Measurements from ENCODE around the gene EIF5.

The EIF5 gene

DNA sequence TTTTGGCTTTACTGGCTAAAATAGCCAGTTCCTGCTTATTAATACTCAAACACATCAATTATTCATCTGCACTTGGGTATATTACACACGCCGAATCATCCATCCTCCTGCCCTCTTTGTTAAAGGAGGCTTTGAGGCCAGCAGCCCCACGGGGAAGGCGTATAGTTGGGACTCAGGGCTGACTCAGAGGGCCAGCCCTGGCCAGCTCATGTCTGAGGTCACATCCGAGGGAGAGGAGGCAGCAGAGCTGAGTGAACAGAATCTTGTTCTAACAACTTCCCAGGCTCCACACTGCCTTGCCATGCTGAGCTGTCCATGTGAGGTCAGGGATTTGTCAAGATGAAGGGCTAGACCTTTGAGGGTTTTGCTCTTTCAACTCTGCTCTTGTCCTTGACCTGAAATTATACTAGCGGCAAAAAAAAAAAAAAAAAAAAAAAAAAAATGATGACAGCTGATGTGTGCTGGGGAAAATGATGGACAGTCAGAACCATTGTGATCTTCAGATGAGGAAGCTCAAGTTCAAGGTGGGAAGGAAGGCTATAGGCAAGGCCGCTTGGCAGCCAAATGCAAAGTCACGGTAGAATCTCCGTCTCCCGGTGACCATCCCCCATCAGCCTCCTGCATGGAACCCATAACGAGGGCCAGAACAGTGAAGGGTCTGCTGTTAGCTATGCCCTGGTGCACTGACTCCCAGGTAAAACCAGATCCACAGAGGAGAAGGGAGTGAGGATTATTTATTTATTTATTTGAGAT lies 38.7 kb downstream of the EIF5 start:
- no peak for DNase-seq

DNA sequence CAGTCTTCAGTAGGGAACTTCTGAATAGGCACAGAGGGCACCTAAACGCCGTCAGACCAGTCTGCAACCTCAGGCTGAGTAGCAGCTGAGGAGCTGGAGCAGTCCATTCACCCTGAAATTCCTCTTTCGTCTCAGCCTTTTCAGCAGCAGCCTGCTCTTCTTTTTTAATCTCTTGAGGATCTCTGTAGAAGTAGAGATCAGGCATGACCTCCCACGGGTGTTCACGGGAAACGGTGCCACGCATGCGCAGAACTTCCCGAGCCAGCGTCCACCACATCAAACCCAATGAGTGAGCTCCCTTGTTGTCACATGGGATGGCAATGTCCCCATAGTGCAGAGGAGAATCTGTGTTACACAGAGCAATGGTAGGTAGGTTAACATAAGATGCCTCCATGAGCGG lies 40.1 kb downstream of the EIF5 start:
- no peak for DNase-seq

DNA sequence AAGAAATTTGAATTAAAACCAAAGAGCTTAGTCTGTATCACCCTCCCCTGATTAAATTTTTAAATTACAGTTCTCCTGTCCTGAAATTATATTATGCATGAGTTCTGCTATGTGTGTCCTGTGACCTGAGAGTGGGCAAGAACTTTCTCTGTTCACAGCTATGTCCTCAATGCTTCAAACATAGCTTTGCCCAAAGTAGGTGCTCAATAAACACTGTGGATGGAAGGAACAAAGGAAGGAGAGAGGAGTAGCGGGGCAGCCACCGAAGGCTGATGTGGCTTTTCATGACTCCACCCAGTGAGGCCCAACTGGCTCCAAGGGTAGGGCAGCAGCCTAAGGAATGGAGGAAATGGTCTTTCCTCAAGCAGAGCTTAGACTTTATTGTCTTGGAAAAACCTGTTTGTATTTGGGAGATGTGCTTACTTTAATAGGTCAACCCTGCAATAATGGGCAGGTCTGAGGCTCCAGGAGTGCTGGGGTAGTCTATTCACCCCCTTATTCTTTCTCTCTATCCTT lies 43.5 kb downstream of the EIF5 start:
- no peak for DNase-seq

DNA sequence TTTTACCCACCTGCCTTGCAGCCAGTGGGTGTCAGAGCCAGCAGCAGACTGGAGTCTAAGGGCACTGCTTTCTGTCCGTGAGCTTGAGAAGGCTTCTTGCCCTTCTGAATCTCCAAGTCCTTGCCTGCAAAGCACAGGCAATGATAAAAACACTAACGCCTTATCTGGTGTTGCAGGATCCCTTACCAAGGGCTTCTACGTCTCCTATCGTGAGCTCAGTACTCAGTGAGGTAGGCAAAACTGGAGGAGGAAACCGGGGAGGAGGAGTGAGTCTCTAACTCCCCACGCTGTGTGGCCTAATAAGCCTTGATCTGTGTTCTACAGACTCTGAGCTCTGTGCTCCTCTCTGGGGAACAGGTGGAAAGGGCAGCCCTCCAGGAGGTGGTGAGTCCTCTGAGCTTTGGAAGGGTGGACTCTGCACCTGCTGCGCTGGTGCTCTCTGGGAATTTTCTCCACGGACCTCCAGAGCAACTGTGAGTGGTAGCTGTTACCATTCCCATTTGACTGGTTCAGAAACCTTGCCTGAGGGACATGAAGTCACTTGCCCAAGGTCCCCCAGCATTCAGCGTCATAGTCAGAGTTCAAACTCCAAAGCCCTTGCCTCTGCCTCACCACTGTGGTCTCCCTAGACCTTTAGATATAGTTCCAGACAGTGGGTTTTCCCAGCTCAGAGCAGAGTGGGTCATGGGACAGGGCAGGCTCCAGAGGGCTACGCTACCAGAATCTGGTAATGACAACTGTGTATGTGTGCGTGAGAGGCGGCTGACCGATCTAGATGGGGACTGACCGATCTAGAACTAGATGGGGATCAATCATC lies 44.2 kb downstream of the EIF5 start:
- no peak for DNase-seq

DNA sequence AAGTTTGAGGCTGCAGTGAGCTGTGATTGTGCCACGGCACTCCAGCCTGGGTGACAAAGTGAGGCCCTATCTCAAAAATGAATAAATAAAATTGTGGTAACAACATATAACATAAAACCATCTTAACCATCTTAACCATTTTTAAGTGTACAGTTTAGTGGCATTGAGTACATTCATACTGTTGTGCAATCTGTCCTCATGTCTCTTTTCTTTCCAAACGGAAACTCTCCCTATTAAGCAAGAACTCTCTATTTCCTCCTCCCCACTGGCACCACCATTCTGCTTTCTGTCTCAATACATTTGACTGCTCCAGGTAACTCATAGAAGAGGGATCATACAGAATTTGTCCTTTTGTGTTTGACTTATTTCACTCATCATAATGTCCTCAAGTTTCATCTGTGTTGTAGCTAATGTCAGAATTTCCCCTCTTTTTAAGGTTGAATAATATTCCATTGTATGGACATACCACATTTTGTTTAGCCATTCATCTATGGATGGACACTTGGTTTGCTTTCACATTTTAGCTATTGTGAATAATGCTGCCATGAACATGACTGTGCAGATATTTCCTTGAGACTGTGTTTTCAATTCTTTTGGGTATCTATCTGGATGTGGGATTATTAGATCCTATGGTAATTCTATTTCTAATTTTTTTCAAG lies 46.8 kb downstream of the EIF5 start:
- DNase-seq: no peak

DNA sequence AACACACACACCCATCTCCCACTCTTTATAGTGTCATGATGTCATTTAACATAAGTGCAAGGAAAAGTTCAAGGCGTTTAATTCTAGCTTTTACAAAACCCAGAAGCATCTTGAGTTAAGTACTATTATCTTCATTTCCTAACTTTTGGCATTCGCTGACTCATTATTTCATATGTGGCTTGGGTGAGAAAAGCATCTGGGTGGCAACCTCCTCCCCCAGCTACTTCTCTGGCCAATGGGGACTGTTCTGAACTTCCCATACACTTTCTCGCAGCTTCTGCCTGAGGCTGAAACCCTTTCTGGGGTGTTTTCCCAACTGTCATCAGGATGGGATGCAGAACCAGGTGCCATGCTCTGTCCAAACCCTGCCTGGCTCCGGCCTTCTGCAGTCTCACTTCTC lies 48.3 kb downstream of the EIF5 start:
- no peak for DNase-seq

DNA sequence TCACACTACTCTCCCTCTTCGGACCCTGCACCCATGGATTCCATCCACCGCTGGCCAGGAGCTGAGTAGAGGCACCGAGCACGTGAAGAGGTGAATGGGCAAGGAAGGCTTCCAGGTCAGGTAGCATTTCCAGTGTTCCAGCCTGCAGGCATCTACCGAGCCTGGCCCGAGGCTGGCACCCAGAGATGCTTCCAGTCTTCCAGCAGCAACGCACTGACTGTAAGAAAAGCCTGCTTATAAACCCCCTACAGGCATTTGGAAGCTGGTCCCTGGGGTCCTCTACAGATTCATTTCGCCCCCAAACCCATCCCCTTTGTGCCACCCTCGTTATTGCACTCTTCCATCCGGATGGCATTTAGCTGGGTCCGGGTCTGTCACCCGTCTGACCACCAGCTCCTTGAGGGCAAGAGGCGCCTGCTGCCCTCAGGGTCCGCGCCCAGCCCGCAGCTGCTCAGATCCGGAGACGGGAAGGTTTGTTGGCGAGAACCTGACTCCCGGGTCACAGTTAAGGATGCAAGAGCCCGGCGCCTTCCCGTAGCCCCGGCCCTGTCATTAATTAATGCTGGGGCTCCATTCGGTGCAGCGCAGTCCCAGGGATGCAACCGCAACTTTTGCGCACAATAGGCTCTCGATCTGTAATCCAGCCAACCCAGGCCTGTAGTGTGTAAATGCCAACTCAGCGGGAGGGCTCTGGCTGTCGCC lies 50.6 kb downstream of the EIF5 start:
- no peak for DNase-seq

DNA sequence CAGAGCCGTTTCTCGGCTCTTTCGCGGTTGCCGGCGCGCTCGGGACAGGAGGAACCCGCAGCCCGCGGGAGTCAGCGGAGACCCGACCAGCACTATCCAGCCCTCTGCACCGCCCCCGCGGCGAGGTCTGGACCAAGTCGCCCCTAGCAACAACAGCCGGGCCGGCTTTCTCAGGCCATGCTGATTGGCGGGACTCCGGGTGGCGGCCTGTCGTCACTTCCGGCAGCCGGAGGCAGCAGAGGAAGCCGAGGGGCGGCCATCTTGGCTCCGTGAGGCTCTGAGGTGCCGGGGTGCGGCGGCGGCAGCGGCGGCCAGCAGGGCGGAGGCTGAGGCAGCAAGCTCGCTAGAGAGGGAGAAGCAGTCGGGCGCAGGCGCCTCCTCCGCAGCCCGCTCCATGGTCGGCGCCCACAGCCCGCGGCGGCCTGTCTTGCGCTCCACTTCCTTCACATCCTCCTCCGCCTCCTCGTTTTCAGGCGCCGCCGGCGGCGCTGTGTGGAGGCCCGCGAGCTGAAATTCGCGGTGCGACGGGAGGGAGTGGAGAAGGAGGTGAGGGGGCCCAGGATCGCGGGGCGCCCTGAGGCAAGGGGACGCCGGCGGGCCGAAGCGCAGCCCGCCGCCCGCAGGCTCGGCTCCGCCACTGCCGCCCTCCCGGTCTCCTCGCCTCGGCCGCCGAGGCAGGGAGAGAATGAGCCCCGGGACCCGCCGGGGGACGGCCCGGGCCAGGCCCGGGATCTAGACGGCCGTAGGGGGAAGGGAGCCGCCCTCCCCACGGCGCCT lies 51.3 kb downstream of the EIF5 start, which contains the start of gene MARK3:
MARK3 (plus strand) TSS at position 264 of the 777 bp plus-strand sequence. CDS start 615 bp downstream, outside the sequence.
- peak; percentile 96 for DNase-seq

DNA sequence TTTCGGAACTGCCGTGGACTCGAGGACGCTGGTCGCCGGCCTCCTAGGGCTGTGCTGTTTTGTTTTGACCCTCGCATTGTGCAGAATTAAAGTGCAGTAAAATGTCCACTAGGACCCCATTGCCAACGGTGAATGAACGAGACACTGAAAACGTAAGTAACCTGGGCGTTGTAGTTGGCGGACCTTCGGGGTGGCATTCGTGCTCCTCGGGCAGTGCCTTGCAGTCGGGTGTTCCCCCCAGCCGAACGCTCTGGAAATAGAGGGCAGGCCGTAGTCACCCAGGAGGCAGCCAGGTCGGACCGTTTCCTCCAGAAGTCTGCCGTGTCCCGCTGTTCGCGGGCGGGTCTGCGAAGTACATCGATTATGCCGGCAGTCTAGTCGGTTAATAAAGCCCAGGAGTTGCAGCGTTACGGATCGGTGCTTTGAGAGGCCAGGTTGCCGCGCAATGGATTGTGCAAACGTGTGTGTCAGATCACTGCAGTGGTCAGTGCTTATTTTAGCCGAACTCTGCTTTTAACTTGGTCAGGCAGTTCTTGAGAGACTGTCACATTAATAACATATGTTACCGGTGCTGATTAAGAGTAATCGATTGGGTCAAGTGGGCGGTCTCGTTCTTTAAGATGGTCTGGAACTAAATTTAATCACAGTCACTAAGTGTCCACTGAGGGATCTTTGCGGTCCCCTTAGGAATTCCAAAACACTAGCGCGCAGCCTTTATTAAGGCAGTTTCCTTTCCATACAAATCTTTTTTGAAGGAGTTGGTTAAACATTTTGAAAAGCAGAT lies 52.1 kb downstream of the EIF5 start:
- peak; percentile 30 for DNase-seq

DNA sequence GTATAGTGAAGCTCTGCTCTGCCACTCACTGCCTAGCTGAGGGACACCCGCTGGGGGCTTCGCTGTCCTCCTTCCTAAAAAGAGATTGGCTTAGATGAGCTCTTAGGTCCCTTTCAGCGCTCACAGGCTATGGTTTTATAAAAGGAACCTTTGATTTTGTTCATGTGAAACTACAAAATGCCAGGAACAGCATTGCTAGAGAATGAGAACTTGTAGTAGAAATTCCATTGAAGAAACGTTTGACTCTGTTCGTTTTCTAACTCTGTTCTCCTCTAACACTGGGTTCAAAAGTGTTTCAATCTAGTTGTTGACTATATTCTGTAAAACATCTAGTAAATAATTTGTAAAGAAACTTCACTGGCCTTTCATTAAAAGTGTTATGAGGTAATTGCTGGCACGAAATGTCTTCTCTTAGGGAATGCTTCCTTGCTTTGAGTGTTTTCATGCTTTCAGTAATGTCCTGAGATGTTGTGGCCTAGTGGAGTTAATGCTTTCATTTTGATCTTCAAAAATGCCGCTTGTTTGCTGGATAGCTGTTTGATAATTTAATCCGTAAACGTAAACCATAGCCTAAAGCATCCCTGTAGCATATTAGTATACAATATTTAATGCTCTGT lies 52.8 kb downstream of the EIF5 start:
- no peak for DNase-seq

DNA sequence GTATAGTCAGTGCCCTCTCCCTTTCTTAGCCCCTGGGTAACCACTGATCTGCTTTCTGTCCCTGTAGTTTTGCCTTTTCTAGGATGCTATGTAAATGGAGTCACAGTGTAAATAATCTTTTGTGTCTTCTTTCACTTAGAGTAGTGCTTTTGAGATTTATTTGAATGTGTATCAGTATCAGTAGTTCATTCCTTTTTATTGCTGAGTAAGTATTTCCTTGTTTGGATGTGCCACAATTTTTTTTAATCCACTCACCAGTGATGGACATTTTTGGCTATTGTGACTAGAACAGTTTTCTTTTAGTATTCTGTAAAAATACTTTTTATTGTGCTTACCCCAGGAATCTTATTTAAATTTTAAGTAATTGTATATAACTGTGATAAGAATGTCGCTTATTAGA lies 54.6 kb downstream of the EIF5 start:
- no peak for DNase-seq

DNA sequence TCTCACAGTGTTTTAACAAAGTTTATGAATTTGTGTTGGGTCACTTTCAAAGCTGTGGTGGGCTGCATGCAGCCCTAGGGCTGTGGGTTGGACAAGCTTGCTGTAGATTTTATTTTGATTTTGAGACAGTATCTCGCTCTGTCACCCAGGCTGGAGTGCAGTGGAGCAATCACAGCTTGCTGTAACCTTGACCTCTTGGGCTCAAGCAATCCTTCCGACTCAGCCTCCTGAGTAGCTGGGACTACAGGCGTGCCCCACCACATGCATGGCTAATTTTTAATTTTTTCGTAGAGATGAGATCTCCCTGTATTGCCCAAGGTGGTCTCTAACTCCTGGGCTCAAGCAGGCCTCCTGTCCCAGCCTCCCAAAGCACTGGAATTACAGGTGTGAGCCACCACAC lies 56.6 kb downstream of the EIF5 start:
- DNase-seq: no peak

DNA sequence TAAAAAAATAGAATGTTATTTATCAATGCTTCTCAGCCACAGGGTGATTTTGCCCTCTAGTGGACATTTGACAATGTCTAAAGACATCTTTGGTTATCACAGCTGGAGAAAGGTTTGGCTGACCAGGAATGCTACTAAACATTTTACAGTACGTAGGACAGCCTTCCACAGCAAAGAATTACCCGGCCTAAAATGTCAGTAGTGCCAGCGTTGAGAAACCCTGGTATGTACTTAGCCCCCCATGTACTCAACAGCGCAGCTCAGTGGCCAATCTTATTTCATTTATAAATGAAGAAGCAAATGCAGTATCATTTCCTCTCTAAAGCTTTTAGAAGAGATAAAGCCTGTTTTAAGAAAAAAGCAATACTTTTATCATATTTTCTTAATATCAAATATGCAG lies 57.0 kb downstream of the EIF5 start:
- DNase-seq: peak; percentile 46

DNA sequence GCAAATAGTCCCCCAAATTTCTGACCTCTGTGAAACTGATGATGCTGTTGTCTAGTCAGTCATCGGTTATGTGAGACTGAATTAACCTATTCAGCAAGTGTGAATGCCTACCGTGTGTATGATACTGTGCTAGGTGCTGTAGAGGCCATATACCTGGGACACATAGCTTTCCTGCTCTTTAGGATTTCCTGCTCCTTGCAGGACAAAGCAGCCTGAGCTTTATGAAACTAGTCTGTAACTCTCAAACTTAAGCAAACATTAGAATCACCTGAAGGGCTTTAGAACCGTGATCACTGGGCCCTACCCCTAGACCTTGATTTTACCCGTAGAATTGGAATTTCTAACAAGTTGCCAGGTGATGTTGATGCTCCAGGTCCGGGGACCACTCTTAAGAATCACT lies 58.1 kb downstream of the EIF5 start:
- DNase-seq: no peak

DNA sequence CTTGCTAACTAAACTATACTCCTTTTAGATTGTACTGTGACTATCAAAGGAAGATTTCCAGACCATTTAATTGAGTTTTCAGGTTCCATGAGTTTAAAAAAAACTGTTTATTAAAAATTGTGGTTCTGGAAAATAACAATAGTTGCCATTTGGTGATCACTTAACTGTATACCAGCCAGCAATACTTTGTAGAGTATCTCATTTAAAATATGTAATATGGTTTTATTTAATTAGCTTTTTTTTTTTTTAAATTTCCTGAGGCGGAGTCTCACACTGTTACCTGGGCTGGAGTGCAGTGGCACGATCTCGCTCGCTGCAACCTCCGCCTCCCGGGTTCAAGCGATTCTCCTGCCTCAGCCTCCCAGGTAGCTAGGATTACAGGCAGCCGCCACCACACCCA lies 58.5 kb downstream of the EIF5 start:
- DNase-seq: no peak

DNA sequence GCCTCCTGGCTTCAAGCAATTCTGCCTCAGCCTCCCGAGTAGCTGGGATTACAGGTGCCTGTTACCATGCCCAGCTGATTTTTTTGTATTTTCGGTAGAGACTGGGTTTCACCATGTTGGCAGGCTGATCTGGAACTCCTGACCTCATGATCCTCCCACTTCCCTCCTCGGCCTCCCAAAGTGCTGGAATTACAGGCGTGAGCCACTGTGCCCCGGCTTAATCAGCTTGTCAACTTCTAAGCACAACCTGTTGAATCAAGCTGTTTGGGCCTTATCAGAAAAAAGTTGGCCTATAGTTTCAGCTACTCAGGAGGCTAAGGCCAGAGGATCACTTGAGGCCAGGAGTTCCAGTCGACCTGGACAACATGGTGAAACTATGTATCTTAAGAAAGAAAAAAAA lies 59.0 kb downstream of the EIF5 start:
- DNase-seq: no peak

DNA sequence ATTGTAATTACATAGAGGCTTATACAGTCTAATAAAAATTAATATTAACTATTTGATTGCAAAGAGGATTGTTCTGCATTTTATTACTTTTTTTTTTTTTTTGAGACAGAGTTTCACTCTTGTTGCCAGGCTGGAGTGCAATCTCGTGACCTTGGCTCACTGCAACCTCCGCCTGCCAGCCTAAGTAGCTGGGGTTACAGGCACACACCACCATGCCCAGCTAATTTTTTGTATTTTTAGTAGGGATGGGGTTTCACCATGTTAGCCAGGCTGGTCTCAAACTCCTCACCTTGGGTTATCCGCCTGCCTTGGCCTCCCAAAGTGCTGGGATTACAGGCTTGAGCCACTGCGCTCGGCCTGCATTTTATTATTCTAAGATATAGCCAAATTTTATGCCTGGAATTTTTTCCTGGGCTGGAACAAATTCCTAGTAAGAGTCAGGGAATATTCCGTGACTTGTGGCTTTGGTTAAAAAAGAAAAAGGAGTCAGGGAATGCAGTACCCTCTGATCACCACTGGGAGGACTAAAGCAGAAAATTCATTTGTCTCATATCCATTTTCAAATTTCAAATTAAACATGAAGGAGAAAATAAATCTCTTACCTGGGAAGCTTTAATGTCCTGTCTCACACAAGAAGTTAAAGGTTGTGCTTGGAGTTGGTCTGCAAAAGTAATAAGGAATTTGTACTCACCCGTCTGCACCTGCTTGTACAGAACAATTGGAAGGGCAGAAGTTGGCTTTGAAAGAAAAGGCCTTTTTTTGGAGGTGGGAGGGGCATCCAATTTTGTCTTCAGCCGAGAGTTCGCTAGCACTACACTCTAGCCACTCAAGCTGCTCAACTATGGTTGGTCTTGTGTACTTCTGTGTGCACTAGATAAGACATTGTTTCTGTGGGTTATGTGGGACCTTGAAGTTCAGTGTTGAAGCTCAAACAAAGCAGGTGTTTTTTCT lies 59.9 kb downstream of the EIF5 start:
- no peak for DNase-seq

Measured in activated CD4-positive, alpha-beta T cell treated with anti-CD3 and anti-CD28 coated beads, Interleukin-2, amount 50 U/mL, for 1 hour (primary cell).